HG02943 (cell line): ENCODE data around the gene LY9.

Experiments
- ATAC-seq: cut with Tn5 transposase; IDR thresholded peaks from one replicate; pipeline ENCODE4 v1.9.1; 2021; ENCODE audit warnings: mild to moderate bottlenecking, low read depth, moderate library complexity; ENCODE audit not compliant: unreplicated experiment

The LY9 gene

DNA sequence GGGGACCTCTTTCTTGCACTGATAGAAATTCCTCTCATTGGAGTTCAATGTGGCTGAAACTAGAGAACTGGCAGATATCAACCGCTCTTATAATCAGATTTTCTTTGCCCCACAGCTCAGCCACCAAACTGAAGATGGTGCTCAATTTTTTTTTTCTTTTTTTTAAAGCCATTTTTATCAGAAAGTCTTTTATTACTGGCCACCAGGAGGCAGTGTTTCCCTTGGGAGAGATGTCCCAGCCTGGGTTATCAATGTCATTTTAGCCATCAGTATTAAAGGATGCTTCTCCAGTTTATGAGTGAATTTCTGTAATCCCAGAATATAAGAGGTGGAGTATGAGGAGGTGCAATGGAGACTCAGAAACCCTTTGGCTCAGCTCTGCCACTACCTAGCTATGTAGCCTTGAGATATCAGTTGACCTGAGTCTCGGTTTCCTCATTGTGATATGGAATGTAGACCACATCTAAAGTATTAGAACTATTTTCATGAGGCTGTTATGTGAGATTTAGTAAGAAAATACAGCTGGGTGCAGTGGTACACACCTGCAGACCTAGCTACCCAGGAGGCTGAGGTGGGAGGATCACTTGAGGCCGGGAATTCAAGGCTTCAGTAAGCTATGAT, 39.1 kb downstream of the LY9 start:
- ATAC-seq, result no peak

DNA sequence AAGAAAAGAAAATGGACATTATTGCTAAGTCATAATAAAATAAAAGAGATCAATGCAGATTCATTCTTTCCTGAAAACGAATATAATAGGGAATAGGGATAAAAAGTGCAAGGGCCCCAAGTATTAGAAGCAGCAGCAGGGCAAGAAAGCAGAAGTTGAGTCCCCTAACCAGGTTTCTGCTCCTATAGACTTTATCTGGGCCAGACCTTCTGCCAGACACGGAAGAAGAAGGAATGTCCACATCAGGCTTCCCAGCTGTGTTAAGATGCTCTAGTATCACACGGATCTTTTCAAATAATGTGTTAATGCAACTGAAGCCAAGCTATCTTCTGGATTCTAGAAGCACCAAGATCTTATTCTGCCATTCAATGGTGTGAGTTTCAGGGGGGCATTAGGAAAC, 39.8 kb downstream of the LY9 start:
- ATAC-seq, result no peak

DNA sequence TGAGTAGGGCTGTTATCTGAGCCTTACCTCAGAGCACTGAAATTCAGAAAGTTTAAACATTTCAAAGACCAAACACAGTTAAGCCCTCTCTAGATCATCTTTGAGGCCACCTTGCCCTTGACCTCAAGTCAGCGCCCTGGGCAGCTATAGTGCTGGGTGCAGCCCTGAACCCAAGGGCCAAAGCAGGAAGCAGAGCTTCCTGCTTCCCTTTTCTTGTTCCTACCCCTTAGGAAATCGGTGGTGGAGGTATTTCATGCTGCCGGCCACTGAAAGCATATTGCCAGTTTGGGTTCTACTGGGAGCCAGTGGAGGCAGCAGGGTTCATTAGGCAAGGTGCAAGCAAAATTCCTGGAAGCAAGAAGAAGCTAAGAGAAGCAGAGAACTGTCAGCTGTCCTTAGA, 40.6 kb downstream of the LY9 start:
- ATAC-seq, result no peak

DNA sequence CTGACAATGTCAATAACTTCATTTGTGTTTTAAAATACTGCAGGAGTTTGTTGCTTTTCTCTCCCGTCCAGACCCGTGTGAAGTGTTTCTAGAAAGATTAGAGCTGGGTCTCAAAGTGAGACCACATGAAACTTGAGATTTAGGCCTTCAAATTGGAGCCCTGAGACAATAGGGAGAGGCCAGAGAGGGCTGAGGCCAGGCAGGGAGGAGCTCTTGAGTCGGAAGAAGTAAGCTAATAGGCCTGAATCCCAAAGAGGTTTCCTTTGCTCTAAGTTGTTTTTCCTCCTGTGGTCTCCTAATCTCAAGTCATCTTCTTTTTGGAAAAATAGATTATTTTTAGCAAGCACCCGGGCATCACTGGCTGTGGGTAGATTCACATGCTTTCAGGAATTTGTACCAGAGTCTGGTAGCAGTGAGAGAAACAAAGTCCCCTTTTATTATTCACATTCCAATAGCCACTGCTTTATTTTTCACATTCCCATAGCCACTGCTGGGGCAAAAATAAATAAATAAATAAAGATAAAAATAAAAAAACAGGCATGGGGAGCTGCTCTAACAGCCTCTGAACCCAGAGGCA, 41.1 kb downstream of the LY9 start:
- ATAC-seq, result no peak

DNA sequence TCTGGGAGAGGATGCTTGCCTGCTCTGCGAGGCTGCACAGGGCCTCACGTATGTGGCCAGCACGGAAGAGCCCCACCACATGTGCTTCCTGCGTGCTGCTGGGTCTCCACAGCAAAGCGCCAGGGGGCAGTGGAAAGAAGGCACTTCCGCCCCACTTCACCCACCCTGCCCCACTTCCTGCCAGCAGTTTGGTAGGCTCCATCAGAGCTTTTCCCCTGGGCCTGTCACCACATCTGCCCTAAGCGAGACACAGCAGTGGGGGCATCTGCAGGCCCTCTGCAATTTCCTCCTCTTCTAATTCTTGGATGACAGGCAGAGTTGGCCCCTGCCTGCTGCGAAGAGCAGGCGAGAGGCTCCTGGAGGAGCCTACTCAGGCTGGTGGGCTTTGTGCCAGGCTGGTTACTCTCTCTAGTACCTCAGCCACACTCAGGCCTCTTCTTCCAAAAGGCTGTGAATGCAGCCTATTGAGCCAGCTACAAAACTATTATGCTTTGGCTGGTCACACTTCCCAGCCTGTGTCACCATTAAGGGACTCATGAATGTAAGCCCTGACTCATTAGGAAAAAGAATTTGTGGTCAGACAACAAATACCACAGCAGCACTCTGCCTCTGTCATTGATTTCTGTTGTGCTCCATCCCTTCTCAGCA, 41.7 kb downstream of the LY9 start:
- peak; percentile 81 for ATAC-seq

DNA sequence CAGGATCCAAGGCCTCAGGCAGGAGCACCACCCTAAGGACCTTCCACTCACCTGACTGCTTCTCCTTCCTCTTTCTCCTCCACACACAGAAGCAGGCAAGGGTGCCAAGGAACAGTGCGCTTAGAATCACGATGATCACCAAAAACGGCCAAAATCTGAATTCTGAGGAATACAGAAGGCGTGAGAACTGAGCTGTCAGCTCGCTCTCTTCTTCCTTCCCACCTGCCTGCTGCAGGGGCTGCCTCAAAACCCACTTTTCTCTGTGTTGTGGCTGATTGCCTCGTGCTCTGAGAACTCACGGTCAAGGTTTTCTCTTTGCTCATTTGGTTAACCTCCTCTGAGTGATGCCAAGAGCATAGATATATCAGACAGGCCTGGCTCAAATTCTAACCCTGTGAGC, 42.9 kb downstream of the LY9 start:
- ATAC-seq, result no peak

DNA sequence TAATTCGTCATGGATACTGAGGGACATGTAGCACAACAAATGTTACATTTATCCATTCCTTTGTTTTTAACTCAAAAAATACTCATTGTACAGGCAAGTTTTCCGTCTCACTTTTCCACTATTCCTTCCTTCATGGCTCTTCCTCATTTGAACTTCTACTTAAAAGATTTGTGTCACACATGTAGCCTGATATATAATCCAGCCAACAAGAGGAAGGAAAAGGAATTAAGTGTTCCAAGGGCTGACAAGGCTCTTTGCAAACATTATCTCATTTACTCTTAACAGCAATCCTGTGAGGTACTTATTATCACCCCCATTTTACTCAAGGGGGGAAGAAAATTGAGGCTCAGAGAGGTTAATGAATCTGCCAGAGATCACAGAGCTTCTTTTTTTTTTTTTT, 43.8 kb downstream of the LY9 start:
- ATAC-seq, result no peak

DNA sequence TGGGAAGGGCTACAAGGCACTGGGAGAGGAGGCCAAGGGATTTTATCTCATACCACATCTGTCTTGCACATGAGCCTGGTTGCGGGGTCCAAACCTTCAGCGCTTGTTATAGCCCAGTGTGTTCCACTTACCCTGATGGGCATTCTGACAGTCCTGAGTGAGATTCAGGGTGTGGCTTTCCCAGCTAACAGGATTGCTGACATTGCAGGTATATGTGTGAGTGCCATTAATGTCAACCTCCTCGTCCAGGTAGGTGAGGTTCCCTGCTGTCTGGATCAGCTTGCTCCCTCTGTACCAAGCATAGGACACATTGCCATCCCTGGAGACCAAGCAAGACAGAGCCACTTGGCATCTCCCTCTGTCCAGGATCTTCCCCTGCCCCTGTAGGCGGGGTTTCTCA, 45.1 kb downstream of the LY9 start:
- no peak for ATAC-seq

DNA sequence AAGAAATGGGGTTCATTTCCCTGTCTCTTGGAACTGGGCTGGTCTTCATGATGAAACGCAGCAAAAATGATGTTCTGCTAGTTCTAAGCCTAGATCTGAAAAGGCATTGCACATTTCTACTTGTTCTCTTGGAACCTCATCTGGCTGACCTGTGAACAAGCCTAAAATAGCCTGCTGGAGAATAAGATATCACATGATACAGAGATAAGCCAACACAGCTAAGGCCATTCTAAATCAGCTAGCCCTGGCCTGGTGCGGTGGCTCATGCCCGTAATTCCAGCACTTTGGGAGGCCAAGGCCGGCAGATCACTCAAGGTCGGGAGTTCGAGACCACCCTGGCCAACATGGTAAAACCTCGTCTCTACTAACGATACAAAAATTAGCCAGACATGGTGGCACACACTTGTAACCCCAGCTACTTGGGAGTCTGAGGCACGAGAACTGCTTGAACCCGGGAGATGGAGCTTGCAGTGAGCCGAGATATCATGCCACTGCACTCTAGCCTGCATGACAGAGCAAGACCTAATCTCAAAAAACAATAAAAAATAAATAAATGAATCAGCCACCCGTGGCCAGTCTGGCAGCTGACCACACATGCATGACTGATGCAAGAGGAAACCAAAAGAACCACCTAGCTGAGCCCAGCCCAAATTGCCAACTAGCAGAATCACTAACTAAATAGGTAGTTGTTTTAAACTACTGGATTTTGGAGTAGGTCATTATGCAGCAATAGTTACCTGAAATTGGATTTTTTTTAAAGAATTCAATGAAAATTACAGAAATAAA, 48.7 kb downstream of the LY9 start:
- no peak for ATAC-seq

DNA sequence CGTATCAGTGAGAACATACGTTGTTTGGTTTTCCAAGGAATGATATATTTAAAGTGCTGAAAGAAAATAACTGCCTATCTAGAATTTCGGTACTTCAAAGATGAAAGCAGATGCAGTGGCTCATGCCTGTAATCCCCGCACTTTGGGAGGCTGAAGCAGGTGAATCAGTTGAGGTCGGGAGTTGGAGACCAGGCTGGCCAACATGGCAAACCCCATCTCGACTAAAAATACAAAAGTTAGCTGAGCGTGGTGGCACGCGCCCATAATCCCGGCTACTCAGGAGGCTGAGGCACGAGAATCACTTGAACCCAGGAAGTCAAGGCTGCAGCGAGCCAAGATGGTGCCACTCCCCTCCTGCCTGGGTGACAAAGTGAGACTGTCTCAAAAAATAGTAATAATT, 50.3 kb downstream of the LY9 start:
- no peak for ATAC-seq

DNA sequence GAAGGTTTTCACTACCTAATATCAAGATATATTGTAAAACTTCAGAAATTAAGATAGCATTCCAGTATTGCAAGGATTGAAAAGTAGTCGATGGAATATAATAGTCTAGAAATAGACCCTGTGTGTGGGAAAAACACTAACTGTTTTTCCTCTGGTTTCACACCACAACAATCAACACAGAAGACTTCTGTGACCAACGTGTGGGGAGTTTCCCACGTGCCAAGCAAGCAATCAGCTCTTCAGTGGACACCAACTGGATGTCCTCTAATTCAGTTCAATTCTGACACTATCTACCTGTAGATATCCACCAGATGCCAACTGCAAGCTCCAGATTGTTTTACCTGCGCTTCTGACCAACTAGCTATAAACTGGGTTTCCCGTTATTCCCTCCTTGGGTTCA, 54.6 kb downstream of the LY9 start:
- no peak for ATAC-seq

DNA sequence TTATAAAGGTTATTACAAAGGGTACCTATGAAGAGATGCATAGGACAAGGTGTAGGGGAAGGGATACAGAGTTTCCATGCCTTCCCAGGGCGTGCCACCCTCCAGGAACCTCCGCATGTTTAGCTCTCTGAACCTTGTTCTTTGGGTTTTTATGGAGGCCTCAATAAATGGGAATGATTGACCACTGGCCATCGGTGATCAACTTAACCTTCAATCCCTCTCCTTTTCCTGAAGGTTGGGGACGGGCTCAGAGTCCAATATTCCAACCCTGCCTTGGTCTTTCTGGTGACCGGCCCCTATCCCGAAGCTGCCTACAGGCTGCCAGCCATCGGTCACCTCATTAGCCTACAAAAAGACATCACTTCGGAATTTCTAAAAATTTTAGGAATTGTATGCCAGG, 55.0 kb downstream of the LY9 start:
- ATAC-seq, result no peak

DNA sequence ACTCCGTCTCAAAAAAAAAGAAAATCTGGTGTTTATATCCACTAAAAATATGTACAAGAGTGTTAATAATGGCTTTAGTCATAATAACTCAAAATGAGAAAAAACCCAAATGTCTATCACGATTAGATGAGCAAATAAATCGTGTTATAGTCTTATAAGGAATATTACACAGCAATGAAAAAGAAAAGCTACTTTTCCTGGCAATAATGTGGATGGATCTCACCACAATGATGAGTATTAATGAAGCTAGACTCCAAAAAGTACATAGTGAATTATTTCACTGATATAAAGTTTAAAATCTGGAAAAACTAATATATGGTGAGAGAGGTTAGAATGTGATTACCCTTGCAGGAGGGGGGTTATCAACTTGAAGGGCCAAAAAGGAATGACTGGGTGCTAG, 57.0 kb downstream of the LY9 start:
- ATAC-seq, result no peak

DNA sequence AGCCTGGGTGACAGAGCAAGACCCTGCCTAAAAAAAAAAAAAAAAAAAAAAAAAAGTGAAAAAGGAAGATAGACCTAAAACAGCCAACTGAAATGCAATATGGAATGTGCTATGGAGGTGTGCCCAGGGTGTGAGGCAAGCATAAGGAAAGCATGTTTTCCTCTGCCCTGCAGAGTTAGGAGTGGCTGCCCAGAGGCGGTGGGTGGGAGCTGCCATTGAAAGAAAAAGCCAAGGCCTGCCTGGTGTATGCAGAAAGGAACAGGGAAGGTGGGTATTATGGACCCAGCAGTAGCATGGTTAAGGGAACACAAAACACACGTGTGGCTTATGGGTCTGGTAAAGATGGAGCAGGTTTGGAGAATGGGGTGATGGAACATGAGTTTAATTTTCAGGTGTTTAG, 57.8 kb downstream of the LY9 start:
- no peak for ATAC-seq

DNA sequence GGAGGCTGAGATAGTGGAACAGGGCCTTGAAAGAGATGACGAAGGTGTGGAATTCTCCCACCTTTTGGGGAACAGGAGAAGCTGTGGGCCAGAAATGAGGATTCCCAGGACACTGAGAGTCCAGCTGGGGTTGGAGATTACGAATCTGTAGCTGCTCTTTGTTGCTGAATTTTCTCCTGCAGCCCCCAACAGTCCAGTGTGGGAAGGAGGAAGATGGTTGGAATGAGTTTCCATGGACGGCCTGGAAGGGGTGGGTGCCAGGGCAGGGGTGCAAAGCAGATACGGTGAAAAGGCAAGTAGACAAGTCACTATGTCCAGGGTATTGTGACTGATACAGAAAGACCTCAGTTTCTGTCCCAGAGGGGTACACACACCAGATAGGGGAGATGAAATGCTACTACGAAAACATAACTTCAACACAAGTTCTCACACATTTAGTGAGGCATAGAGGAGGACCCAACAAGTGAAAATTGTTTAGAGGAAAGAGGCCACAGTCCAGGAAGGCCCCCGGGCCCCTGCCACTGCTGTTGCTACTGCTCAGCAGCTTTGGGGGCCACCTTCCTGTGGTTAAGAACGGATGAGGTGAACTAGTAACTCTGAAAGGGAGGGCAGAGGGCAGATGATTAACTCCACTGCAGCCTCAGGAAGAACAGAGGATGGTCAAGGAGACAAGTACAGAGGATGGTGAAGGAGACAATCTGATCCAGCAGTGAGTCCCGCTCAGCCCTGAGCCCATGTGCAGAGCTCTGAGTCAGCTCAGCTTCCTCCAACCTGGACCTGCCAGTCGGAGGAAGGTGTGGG, 59.4 kb downstream of the LY9 start:
- peak; percentile 79 for ATAC-seq

DNA sequence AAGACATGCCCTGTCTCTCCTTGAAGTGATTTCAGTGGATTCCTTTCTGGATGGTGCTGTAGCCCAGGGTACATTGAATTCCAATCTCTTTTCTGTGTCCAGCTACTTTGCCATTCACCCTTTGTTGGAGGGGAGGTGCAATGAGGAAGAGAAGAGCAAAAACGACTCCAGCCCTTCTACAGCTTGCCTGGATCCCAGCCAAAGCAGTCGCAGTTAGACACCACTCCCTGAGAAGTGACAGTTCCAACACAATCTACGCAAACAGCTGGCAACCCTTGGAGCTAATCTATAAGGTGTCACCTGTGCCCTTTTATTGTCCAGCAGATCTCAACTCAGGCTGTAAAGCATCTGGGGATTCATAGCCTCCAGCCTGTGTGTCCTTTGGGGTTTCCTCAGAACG, 62.1 kb downstream of the LY9 start:
- no peak for ATAC-seq

DNA sequence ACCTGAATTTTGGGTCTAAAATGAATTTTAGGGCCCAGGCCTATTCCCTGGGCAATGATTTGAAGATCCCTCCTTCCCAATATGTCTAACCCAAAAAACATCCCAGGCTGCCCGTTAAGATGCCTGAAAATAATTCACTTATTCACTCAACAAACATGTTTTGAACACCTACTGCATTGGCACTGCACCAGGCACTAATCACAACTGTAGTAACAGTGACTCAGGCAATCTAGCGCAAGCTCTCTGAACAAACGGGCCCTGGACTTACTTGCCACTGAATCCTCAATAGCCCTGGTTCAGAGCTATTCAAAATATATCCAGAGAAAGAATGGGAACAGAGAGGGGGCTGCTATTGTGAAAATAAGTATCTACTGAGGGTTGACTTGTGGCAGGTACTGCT, 62.5 kb downstream of the LY9 start:
- no peak for ATAC-seq

DNA sequence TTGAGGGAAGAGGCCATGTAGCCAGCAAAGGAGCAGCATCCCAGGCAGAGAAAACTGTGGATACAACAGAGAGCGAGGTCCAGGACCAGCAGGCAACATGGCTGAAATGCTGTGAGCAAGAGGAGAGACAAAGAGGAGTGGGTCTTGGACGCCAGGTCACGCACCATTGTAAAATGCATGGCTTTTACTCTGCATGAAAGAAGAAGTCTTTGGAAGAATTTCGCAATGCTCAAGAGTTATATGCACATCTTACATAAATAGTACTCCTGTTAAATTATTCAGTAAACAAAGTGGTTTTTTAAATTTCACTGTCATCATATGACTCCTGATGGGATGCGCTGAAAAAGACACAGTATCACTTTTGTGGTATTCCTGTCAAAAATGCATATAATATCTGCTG, 63.2 kb downstream of the LY9 start:
- no peak for ATAC-seq

DNA sequence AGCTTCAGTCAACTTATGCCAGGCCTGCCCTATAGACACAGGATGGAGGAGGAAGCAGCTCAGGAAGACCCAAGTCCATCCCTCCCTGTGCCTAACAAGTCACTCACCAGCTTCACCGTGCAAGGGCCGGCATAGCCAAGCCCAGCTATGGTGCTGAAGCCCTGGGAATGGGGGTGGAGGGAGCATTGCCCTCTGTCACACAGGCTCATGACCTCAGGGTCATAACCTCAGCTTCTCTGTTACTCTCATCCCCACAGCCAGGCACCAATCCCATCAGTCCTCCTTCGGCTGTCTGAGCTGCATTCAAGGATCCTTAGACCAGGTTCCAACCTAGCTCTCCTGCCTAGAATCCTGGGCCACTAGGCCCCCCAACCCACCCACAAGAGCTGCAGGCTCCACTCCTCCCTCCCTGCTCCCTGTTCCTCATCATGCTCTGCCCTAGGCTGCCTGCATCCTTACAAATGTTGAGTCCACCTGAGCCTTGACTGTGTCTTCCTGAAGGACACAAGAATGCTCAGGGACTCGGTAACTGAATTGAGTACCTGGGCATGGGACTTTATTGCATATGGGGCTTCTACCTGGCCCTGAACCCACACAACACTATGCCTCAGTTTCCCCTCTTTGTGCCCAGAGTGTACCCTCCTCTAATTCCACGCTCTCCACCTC, 65.0 kb downstream of the LY9 start:
- ATAC-seq, result no peak
